GM23338 (cell line): Measurements from ENCODE around the gene TNFRSF21. TPM values are rescaled to one million over a fixed set of nuclear protein-coding genes. Genes with fewer than 3 reads are reported as not detected.

Experiments
- ATAC-seq: fragments of 200-7000 bp; cut with Tn5 transposase; 3 replicates; pipeline ENCODE4 v1.9.1; 2020
- DNase-seq: peaks from one replicate; pipeline ENCODE4 v3.0.0-alpha.2; 2015; ENCODE audit warnings: low spot score
- H2AFZ ChIP-seq: fragments of 200-600 bp; sonication (generic); 2 replicates; pipeline ENCODE4 v1.8.0; 2016; ENCODE audit warnings: antibody characterized with exemption, mild to moderate bottlenecking, moderate library complexity
- H3F3A ChIP-seq: fragments of 200-600 bp; sonication (generic); replicated peaks from 2 replicates; pipeline ENCODE4 v1.8.0; 2017; ENCODE audit warnings: antibody characterized with exemption, mixed run types, low read depth
- H3K27ac ChIP-seq: fragments of 200-600 bp; sonication (generic); 2 replicates; pipeline ENCODE4 v1.6.1; 2016; ENCODE audit warnings: low read depth
- H3K27me3 ChIP-seq: fragments of 200-600 bp; sonication (generic); 2 replicates; pipeline ENCODE4 v1.8.0; 2016; ENCODE audit warnings: mild to moderate bottlenecking, mixed run types, moderate library complexity; ENCODE audit not compliant: insufficient read depth
- H3K36me3 ChIP-seq: fragments of 200-600 bp; sonication (generic); 2 replicates; pipeline ENCODE4 v1.8.0; 2016; ENCODE audit warnings: mild to moderate bottlenecking; ENCODE audit not compliant: insufficient read depth
- H3K4me1 ChIP-seq: fragments of 200-600 bp; sonication (generic); 2 replicates; pipeline ENCODE4 v1.8.0; 2016; ENCODE audit warnings: mild to moderate bottlenecking, moderate library complexity; ENCODE audit not compliant: insufficient read depth
- H3K4me2 ChIP-seq: fragments of 200-600 bp; sonication (generic); 2 replicates; pipeline ENCODE4 v1.7.1; 2017; ENCODE audit warnings: mixed run types
- H3K4me3 ChIP-seq: fragments of 200-600 bp; sonication (generic); 2 replicates; pipeline ENCODE4 v1.6.1; 2016; ENCODE audit warnings: mixed run types
- H3K79me2 ChIP-seq: fragments of 200-600 bp; sonication (generic); replicated peaks from 2 replicates; pipeline ENCODE4 v1.8.0; 2017; ENCODE audit warnings: mild to moderate bottlenecking; ENCODE audit not compliant: insufficient read depth
- H3K9me2 ChIP-seq: fragments of 200-600 bp; sonication (generic); 2 replicates; pipeline ENCODE4 v1.8.0; 2017; ENCODE audit not compliant: insufficient read depth
- H4K20me1 ChIP-seq: fragments of 200-600 bp; sonication (generic); replicated peaks from 2 replicates; pipeline ENCODE4 v1.8.0; 2017; ENCODE audit warnings: mild to moderate bottlenecking; ENCODE audit not compliant: insufficient read depth
- H3K27ac Mint-ChIP-seq: 2 replicates; pipeline ENCODE4 v1.8.0; 2020; ENCODE audit warnings: inconsistent platforms, mild to moderate bottlenecking, moderate library complexity, mixed read lengths
- H3K27me3 Mint-ChIP-seq: 3 replicates; pipeline ENCODE4 v1.8.0; 2022; ENCODE audit warnings: low read depth, mild to moderate bottlenecking, moderate library complexity, mixed read lengths, inconsistent platforms; ENCODE audit not compliant: insufficient read depth, poor library complexity
- H3K36me3 Mint-ChIP-seq: 3 replicates; pipeline ENCODE4 v1.8.0; 2021; ENCODE audit warnings: low read depth, mild to moderate bottlenecking, inconsistent platforms, moderate library complexity, mixed read lengths
- H3K4me1 Mint-ChIP-seq: 3 replicates; pipeline ENCODE4 v1.8.0; 2020; ENCODE audit warnings: mild to moderate bottlenecking, inconsistent platforms, mixed read lengths
- H3K4me3 Mint-ChIP-seq: 3 replicates; pipeline ENCODE4 v1.8.0; 2021; ENCODE audit warnings: moderate library complexity, mild to moderate bottlenecking, inconsistent platforms, mixed read lengths
- H3K9me3 Mint-ChIP-seq: 3 replicates; pipeline ENCODE4 v1.8.0; 2020; ENCODE audit warnings: moderate library complexity, mild to moderate bottlenecking, inconsistent platforms, mixed read lengths
- CTCF ChIP-seq, 2 experiments: fragments of 200-600 bp in 1 of 2; sonication (generic) in 1 of 2; conservative IDR thresholded peaks; 2 replicates each; pipeline versions ENCODE4 v1.5.1 to v1.6.1; 2016 to 2017; ENCODE audit warnings: antibody characterized with exemption in 2 of 2, low read depth in 2 of 2, mild to moderate bottlenecking in 2 of 2, moderate library complexity in 1 of 2
- EZH2 ChIP-seq: fragments of 200-600 bp; sonication (generic); IDR thresholded peaks from one replicate; pipeline ENCODE4 v1.8.0; 2017; ENCODE audit warnings: antibody characterized with exemption, mild to moderate bottlenecking, low read depth; ENCODE audit not compliant: unreplicated experiment
- NANOG ChIP-seq: IDR thresholded peaks from 2 replicates; pipeline ENCODE4 v1.6.1; 2016; ENCODE audit warnings: antibody characterized with exemption, borderline replicate concordance
- POLR2AphosphoS5 ChIP-seq: IDR thresholded peaks from 2 replicates; pipeline ENCODE4 v1.6.1; 2016; ENCODE audit warnings: antibody characterized with exemption, low read depth
- REST ChIP-seq: IDR thresholded peaks from one replicate; pipeline ENCODE4 v1.6.1; 2018; ENCODE audit warnings: antibody characterized with exemption; ENCODE audit not compliant: unreplicated experiment
- STAT1 ChIP-seq: IDR thresholded peaks from one replicate; pipeline ENCODE4 v1.6.1; 2016; ENCODE audit warnings: antibody characterized with exemption; ENCODE audit not compliant: unreplicated experiment
- ZNF114 ChIP-seq: fragments of 250-450 bp; sonication (Bioruptor Pico); IDR thresholded peaks from 2 replicates; pipeline ENCODE4 v1.5.0; 2020; ENCODE audit warnings: mild to moderate bottlenecking, moderate library complexity
- ZNF331 ChIP-seq: fragments of 250-450 bp; sonication (Bioruptor Pico); IDR thresholded peaks from 2 replicates; pipeline ENCODE4 v1.5.0; 2020; ENCODE audit warnings: low read depth, mild to moderate bottlenecking, moderate library complexity
- ZNF462 ChIP-seq: fragments of 250-450 bp; sonication (Bioruptor Pico); IDR thresholded peaks from 2 replicates; pipeline ENCODE4 v1.5.0; 2020; ENCODE audit warnings: mild to moderate bottlenecking, moderate library complexity
- polyA plus RNA-seq: library from polyadenylated mRNA; unstranded; fragments of >200 nt; fragmentation: Nextera tagmentation; extraction: Ambion mirVana; gene quantifications from 2 replicates; pipeline ENCODE4 v1.2.1, GENCODE V29; 2016
- total RNA-seq: library from RNA; depleted of rRNA; stranded (reverse); fragments of >200 nt; shearing (Covaris generic); gene quantifications from 2 replicates; pipeline ENCODE4 v1.2.3, GENCODE V29; 2014

The TNFRSF21 gene
- total and polyA plus RNA-seq, 2 experiments from 2014 or later, result 22.1 to 48.1 TPM

GRCh38 chr6:47277702-47278101, 32.0 kb downstream of the TNFRSF21 start:
- Mint-ChIP-seq H3K9me3 (peaks cover 5% of the 10 kb centered on the region; the same call in 2 of the 3 replicates), H3K27me3 (no peaks in the 10 kb centered on the region), H3K4me3 (no peak overlapping the region), H3K27ac (no peak overlapping the region), H3K4me1 (peaks cover 9% of the 10 kb centered on the region; the same call in 2 of the 3 replicates), H3K36me3 (peaks cover 48% of the 10 kb centered on the region)
- Histone ChIP-seq H3K9me2 (no peaks in the 10 kb centered on the region), H3K4me1 (peaks cover 7% of the 10 kb centered on the region), H2AFZ (no peak overlapping the region), H3K27ac (no peak overlapping the region), H3K79me2 (peaks cover 77% of the 10 kb centered on the region), H4K20me1 (peaks cover 21% of the 10 kb centered on the region), H3K4me3 (no peak overlapping the region), H3K36me3 (peaks cover 23% of the 10 kb centered on the region; the same call in 1 of the 2 replicates), H3F3A (no peaks in the 10 kb centered on the region), H3K4me2 (no peak overlapping the region), H3K27me3 (no peaks in the 10 kb centered on the region)
- TF ChIP-seq REST, result no peak
- no peak for TF ChIP-seq ZNF331 (CRISPR knock-in tag)
- TF ChIP-seq NANOG, result no peak
- no peak for TF ChIP-seq ZNF462
- TF ChIP-seq EZH2, result no peak
- no peak for TF ChIP-seq ZNF114
- TF ChIP-seq POLR2AphosphoS5, result no peak
- no peak for TF ChIP-seq STAT1
- no peak for TF ChIP-seq CTCF (conservative IDR thresholded peaks at IDR 0.05; ENCODE audit: low read depth in 2 of 2)
- no peak for DNase-seq
- no peak for ATAC-seq
